ENCODE results near the gene RNF217.
"Not testable (repeated sequence)": the region's sequence is repeated elsewhere in the genome, so short reads cannot be mapped to it uniquely, and the experiment has no call there.

The RNF217 gene

DNA sequence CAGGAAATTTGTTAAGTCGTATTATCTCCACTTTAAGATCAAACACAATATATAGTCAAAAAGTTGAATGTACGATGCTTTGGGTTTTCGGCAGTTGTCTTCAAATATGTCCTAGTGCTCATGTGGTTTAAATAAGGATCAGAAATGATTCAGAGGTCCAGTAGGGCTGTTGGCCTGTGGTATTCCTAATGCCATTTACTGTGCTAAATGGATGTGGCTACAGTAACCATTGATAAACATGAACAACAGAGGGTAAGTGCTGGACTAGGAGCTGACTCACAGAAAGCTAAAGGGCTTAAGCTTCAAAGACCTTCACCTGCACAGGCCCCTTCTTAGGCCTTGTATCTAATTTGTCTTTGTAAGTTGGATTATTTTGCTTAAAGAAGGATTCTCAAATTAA, 110.8 kb downstream of the RNF217 start:
- 94 to 100% methylated on average over 3 of the region's 3 CpGs for WGBS, 2 experiments

DNA sequence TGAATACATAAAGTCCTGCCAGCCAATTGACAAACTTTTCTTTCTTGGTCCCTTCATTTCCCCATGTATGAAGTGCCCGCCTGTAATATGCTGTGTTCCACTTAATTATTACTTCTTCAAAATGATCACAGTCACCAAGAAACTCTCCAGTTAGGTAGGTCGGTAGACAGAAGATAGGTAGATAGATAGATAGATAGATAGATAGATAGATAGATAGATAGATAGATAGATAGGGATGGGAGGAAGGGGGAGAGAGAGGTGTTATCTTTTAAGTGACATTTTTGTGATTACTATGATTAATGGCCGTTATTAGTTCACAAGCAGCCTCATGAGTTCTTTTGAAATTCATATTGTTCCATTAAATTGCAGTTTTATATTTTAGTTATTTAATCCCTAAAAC, 111.9 kb downstream of the RNF217 start:
- 95 to 96% methylated on average over 3 of the region's 3 CpGs for WGBS, 2 experiments
- H3K36me3 ChIP-seq (ENCODE audit: control insufficient read depth, insufficient read depth, low read length): peaks cover 5% of the 10 kb centered on the region
- no peaks in the 10 kb centered on the region for H3K4me1 ChIP-seq (ENCODE audit: control insufficient read depth, insufficient read depth, low read length)

More for the DNA sequence above, 110.8 kb downstream of the RNF217 start:
- Histone ChIP-seq H3K4me3 (ENCODE audit: insufficient read depth, low read depth, low read length) (no peak overlapping the region), H3K9me3 (ENCODE audit: control insufficient read depth, low read length) (no peaks in the 10 kb centered on the region), H3K27me3 (ENCODE audit: control insufficient read depth, insufficient read depth, low read length, poor library complexity, severe bottlenecking) (no peaks in the 10 kb centered on the region), H3K4me1 (ENCODE audit: control insufficient read depth, insufficient read depth, low read length) (no peaks in the 10 kb centered on the region), H3K27ac (ENCODE audit: insufficient read depth, low read depth, low read length, poor library complexity, severe bottlenecking) (no peak overlapping the region), H3K36me3 (ENCODE audit: control insufficient read depth, insufficient read depth, low read length) (peaks cover 5% of the 10 kb centered on the region)

DNA sequence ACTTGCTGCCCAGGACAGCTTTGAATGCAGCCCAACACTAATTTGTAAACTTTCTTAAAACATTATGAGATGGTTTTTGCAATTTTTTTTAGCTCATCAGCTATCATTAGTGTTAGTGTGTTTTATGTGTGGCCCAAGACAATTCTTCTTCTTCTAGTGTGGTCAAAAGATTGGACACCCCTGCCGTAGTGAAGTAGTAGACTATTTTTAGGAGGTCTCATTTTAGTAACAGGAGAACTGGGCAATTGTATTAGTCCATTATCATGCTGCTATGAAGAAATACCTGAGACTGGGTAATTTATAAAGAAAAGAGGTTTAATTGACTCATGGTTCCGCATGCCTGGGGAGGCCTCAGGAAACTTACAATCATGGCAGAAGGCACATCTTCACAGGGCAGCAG, 112.8 kb downstream of the RNF217 start:
- not testable (repeated sequence) for H3K4me1 ChIP-seq (ENCODE audit: control insufficient read depth, insufficient read depth, low read length); H3K9me3 ChIP-seq (ENCODE audit: control insufficient read depth, low read length); H3K27ac ChIP-seq (ENCODE audit: insufficient read depth, low read depth, low read length, poor library complexity, severe bottlenecking); H3K36me3 ChIP-seq (ENCODE audit: control insufficient read depth, insufficient read depth, low read length); H3K4me3 ChIP-seq (ENCODE audit: insufficient read depth, low read depth, low read length); H3K27me3 ChIP-seq (ENCODE audit: control insufficient read depth, insufficient read depth, low read length, poor library complexity, severe bottlenecking)
- 94 to 95% methylated on average over 2 of the region's 2 CpGs for WGBS, 2 experiments

More for the DNA sequence above, 111.9 kb downstream of the RNF217 start:
- Histone ChIP-seq H3K9me3 (ENCODE audit: control insufficient read depth, low read length) (no peaks in the 10 kb centered on the region), H3K27ac (ENCODE audit: insufficient read depth, low read depth, low read length, poor library complexity, severe bottlenecking) (no peak overlapping the region), H3K4me3 (ENCODE audit: insufficient read depth, low read depth, low read length) (no peak overlapping the region), H3K27me3 (ENCODE audit: control insufficient read depth, insufficient read depth, low read length, poor library complexity, severe bottlenecking) (no peaks in the 10 kb centered on the region)

- H3K9me3 ChIP-seq (ENCODE audit: control insufficient read depth, low read length): no peaks in the 10 kb centered on the region
- no peak overlapping the region for H3K4me3 ChIP-seq (ENCODE audit: insufficient read depth, low read depth, low read length)
- no peaks in the 10 kb centered on the region for H3K27me3 ChIP-seq (ENCODE audit: control insufficient read depth, insufficient read depth, low read length, poor library complexity, severe bottlenecking)
- H3K36me3 ChIP-seq (ENCODE audit: control insufficient read depth, insufficient read depth, low read length): peaks cover 5% of the 10 kb centered on the region
- no peak overlapping the region for H3K27ac ChIP-seq (ENCODE audit: insufficient read depth, low read depth, low read length, poor library complexity, severe bottlenecking)
- H3K4me1 ChIP-seq (ENCODE audit: control insufficient read depth, insufficient read depth, low read length): no peaks in the 10 kb centered on the region
- WGBS, 2 experiments: 89 to 93% methylated on average over 1 to 3 of the region's 4 CpGs
Observed at GRCh38 chr6:125075741-125076481, 113.7 kb downstream of the RNF217 start.

DNA sequence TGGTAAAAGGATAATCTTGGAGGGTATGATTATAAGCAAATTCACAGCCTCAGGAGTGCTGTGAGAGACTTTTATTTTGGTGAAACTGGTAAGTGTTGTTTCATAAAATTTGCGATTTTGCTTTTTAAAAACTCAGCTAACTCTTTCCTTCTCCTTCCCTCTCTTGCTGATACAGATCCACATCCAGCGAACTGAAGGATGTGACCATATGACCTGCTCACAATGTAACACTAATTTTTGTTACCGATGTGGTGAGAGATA, 114.2 kb downstream of the RNF217 start:
- Histone ChIP-seq H3K27me3 (ENCODE audit: control insufficient read depth, insufficient read depth, low read length, poor library complexity, severe bottlenecking) (no peaks in the 10 kb centered on the region), H3K4me3 (ENCODE audit: insufficient read depth, low read depth, low read length) (no peak overlapping the region), H3K4me1 (ENCODE audit: control insufficient read depth, insufficient read depth, low read length) (no peaks in the 10 kb centered on the region), H3K36me3 (ENCODE audit: control insufficient read depth, insufficient read depth, low read length) (peaks cover 5% of the 10 kb centered on the region), H3K9me3 (ENCODE audit: control insufficient read depth, low read length) (no peaks in the 10 kb centered on the region), H3K27ac (ENCODE audit: insufficient read depth, low read depth, low read length, poor library complexity, severe bottlenecking) (no peak overlapping the region)
- 89 to 97% methylated on average over 2 to 3 of the region's 3 CpGs for WGBS, 2 experiments

DNA sequence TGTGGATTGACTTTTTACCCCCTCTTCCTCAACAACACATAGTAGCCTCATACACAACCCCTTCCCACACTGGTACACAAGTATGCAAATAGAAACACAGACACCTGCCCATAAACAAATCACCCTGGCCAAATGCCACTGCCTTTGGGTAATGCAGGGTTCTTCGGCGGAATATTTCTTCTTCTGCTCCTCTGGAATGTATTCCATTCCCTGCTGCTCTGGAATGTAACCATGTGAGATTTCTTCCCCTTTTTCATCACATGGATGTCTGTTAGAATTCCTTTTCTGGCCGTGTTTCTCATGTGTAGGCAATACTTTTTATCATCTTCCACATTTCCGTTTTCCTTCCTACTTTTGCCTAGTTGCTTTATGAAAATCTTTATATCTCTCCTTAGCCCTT, 115.2 kb downstream of the RNF217 start:
- H3K27ac ChIP-seq (ENCODE audit: insufficient read depth, low read depth, low read length, poor library complexity, severe bottlenecking): no peak overlapping the region
- 83 to 88% methylated on average over 4 of the region's 4 CpGs for WGBS, 2 experiments

DNA sequence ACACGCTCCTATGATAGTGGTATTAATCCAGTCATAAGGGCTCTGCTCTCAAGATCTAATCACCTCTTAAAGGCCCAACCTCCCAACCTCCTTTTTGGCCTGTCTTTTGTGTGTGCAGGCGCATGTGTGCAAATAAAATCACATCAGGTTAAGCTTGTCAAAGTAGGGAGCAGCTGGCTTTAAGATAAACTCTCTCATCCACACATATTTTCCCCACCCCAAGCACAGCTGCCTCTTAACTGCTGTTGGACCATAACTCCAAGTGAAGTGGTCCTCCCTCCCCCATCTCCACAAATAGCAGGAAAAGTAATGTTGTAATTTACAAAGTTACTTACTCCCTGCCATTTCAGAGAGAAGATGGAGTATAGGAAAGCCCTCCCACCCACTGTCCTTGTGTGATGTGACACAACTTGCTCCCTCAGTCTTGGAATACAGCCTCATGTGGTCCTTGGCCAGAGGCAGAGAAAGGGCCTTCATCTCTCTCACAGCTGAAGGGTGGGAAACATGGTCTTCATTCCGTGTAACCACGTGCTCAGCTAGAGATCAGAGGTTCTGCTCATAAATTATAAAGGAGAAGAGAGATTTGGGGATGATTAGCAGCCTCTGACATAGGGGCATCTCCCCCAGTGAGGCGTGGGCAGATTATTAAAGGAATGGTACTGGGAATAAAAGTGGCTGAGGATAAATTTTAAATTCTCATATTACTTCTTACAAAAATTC, 116.5 kb downstream of the RNF217 start:
- no peaks in the 10 kb centered on the region for H3K27me3 ChIP-seq (ENCODE audit: control insufficient read depth, insufficient read depth, low read length, poor library complexity, severe bottlenecking)
- 95 to 98% methylated on average over 4 of the region's 5 CpGs for WGBS, 2 experiments
- H3K36me3 ChIP-seq (ENCODE audit: control insufficient read depth, insufficient read depth, low read length): peaks cover 5% of the 10 kb centered on the region
- no peak overlapping the region for H3K27ac ChIP-seq (ENCODE audit: insufficient read depth, low read depth, low read length, poor library complexity, severe bottlenecking)
- no peak overlapping the region for H3K4me3 ChIP-seq (ENCODE audit: insufficient read depth, low read depth, low read length)
- no peaks in the 10 kb centered on the region for H3K4me1 ChIP-seq (ENCODE audit: control insufficient read depth, insufficient read depth, low read length)
- H3K9me3 ChIP-seq (ENCODE audit: control insufficient read depth, low read length): no peaks in the 10 kb centered on the region

More for the DNA sequence above, 115.2 kb downstream of the RNF217 start:
- Histone ChIP-seq H3K27me3 (ENCODE audit: control insufficient read depth, insufficient read depth, low read length, poor library complexity, severe bottlenecking) (no peaks in the 10 kb centered on the region), H3K36me3 (ENCODE audit: control insufficient read depth, insufficient read depth, low read length) (peaks cover 5% of the 10 kb centered on the region), H3K4me1 (ENCODE audit: control insufficient read depth, insufficient read depth, low read length) (no peaks in the 10 kb centered on the region), H3K4me3 (ENCODE audit: insufficient read depth, low read depth, low read length) (no peak overlapping the region), H3K9me3 (ENCODE audit: control insufficient read depth, low read length) (no peaks in the 10 kb centered on the region)

DNA sequence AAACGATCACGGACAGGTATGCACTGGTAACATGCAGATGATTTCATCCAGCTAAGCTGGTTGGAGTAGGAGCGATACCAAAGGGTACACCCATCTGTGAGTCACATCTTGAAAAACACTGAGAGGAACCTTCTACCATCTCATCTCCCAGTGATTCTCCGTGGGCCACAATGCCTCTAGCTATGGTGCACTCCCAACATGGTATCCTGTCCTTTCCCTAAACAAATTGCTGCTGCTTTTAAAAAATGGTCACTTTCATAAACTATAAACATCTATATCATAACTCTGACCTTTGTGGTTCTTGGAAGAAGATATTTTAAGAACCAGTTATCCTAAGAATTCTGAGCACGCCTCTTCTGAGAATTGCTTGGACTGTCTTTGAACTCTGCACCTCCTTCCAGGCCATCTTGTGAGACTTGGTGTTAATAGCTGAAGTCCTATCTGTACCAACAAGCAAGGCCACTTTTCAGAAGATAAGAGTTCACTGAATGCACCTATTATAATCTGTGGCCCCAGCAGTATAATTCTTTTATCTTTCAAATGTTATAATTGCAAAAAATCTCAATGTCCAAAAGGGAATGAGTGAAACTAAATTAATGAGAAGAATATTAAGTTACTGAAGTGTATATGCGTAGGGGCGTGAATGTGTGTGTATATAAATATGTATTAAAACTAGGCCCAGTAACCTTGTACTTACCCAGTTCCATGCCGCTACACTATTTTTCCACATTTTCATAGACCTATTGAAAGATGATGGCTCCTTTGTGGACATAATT, 120.9 kb downstream of the RNF217 start:
- Histone ChIP-seq H3K4me1 (ENCODE audit: control insufficient read depth, insufficient read depth, low read length) (no peaks in the 10 kb centered on the region), H3K27me3 (ENCODE audit: control insufficient read depth, insufficient read depth, low read length, poor library complexity, severe bottlenecking) (no peaks in the 10 kb centered on the region), H3K9me3 (ENCODE audit: control insufficient read depth, low read length) (no peaks in the 10 kb centered on the region), H3K36me3 (ENCODE audit: control insufficient read depth, insufficient read depth, low read length) (no peaks in the 10 kb centered on the region), H3K27ac (ENCODE audit: insufficient read depth, low read depth, low read length, poor library complexity, severe bottlenecking) (no peak overlapping the region), H3K4me3 (ENCODE audit: insufficient read depth, low read depth, low read length) (no peak overlapping the region)
- WGBS, 2 experiments: 92 to 97% methylated on average over 5 to 6 of the region's 8 CpGs

- H3K36me3 ChIP-seq (ENCODE audit: control insufficient read depth, insufficient read depth, low read length): no peaks in the 10 kb centered on the region
- no peaks in the 10 kb centered on the region for H3K9me3 ChIP-seq (ENCODE audit: control insufficient read depth, low read length)
- H3K4me3 ChIP-seq (ENCODE audit: insufficient read depth, low read depth, low read length): no peak overlapping the region
- H3K27ac ChIP-seq (ENCODE audit: insufficient read depth, low read depth, low read length, poor library complexity, severe bottlenecking): no peak overlapping the region
- WGBS, 2 experiments: 93 to 98% methylated on average over 2 of the region's 2 CpGs
- no peaks in the 10 kb centered on the region for H3K4me1 ChIP-seq (ENCODE audit: control insufficient read depth, insufficient read depth, low read length)
- H3K27me3 ChIP-seq (ENCODE audit: control insufficient read depth, insufficient read depth, low read length, poor library complexity, severe bottlenecking): no peaks in the 10 kb centered on the region
Observed at GRCh38 chr6:125083684-125083990, 121.4 kb downstream of the RNF217 start.

- no peaks in the 10 kb centered on the region for H3K4me1 ChIP-seq (ENCODE audit: control insufficient read depth, insufficient read depth, low read length)
- no peaks in the 10 kb centered on the region for H3K27me3 ChIP-seq (ENCODE audit: control insufficient read depth, insufficient read depth, low read length, poor library complexity, severe bottlenecking)
- no peaks in the 10 kb centered on the region for H3K9me3 ChIP-seq (ENCODE audit: control insufficient read depth, low read length)
- H3K36me3 ChIP-seq (ENCODE audit: control insufficient read depth, insufficient read depth, low read length): no peaks in the 10 kb centered on the region
- H3K27ac ChIP-seq (ENCODE audit: insufficient read depth, low read depth, low read length, poor library complexity, severe bottlenecking): no peak overlapping the region
- H3K4me3 ChIP-seq (ENCODE audit: insufficient read depth, low read depth, low read length): no peak overlapping the region
Observed at GRCh38 chr6:125086716-125087115, 124.5 kb downstream of the RNF217 start.

All from ectodermal cell (in vitro differentiated cells).